Ovary (tissue), 3 donors: ENCODE data around the gene HLCS.

ENCODE experiments used
- CTCF ChIP-seq, 3 donors: fragments of 450-650 bp in 2 of 3; fragments of 200-600 bp in 1 of 3; IDR thresholded peaks; one replicate each; pipeline versions ENCODE4 v1.5.1 to v1.8.0; 2016 to 2022; ENCODE audit warnings: antibody characterized with exemption in 3 of 3, mild to moderate bottlenecking in 1 of 3
- POLR2A ChIP-seq: fragments of 450-650 bp; IDR thresholded peaks from one replicate; pipeline ENCODE4 v1.6.1; 2017; ENCODE audit warnings: antibody characterized with exemption, mild to moderate bottlenecking, moderate library complexity
- donor health status: DM: no; HTN: no; CAD: no.

DNA sequence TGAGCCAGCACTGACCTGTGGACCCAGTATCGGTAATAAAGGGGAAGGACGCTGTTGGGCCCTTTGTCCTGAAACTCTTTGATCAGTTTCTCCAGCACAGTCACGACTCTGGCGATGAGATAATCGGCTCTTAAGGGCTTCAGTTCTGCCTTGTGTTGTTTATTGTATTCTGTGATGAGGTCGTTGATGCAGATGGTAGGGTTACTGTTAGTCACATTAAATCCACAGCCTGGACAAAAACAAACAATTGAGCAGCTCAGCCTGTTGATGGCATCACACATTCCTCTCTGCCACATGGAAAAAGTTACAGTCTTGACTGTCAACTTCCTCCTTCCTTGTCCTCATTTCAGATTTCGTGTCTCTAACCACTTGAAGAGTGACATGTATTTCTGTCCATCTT lies 209.9 kb downstream of the HLCS start:
- TF ChIP-seq CTCF (IDR thresholded peaks at IDR 0.05): no peak
- TF ChIP-seq POLR2A: no peak
